Measurements from ENCODE around the gene NEUROD4.

DNA sequence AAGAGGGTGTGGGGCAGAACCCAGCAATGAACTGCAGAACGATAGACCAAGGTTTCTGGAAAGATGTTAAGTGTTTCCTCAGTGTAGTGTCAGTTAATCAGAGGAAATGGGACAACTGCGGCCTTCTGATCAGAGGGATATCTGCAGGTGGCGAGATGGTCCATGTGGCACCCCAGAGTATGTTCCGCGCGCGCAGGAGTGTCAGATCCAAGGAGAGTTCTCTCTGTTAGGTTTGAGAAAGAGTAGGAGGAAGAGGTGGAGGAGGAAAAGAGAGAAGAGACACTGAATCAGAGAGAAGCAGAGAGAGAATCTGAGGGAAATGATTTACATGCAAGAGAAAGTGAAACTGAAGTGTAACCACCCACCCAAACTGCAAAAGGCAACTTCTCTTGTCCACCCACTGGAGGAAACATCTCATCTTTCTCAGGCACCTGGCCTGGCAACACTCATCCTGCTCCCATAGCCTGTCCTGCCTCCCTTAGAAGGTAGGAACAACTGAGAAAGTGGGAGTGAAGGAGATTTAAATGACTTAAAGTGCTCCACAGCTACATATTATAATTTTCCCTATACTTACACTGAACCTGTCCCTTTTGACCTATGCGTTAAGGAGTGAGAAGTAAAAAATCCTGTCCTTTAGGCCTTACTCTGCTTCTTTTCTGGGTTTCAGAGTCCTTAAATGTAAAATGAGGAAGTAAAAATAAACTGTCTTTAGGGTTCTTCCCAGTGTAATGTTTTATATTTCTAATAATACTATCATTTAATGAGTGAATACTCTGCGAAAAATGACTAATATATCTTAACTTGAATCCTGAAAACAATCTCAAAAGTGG lies 28.4 kb upstream of the NEUROD4 start:
- TF ChIP-seq, protein P1, sequence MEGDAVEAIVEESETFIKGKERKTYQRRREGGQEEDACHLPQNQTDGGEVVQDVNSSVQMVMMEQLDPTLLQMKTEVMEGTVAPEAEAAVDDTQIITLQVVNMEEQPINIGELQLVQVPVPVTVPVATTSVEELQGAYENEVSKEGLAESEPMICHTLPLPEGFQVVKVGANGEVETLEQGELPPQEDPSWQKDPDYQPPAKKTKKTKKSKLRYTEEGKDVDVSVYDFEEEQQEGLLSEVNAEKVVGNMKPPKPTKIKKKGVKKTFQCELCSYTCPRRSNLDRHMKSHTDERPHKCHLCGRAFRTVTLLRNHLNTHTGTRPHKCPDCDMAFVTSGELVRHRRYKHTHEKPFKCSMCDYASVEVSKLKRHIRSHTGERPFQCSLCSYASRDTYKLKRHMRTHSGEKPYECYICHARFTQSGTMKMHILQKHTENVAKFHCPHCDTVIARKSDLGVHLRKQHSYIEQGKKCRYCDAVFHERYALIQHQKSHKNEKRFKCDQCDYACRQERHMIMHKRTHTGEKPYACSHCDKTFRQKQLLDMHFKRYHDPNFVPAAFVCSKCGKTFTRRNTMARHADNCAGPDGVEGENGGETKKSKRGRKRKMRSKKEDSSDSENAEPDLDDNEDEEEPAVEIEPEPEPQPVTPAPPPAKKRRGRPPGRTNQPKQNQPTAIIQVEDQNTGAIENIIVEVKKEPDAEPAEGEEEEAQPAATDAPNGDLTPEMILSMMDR (IDR thresholded peaks at IDR 0.05), result no peak
- no peak for TF ChIP-seq POLR2A (IDR thresholded peaks at IDR 0.05)
